K562 (cell line): ENCODE measurements around the gene CUEDC2. TPM values are rescaled to one million over a fixed set of nuclear protein-coding genes. Genes with fewer than 3 reads are reported as not detected.
A peak's percentile ranks its signal among the peaks of the same experiment; 100 is the strongest.

Experiments used
- ATF1 ChIP-seq, 2 experiments: fragments of 450-650 bp in 1 of 2; IDR thresholded peaks; 2 replicates each; pipeline ENCODE4 v1.6.1; 2016; ENCODE audit warnings: missing compliant biosample characterization in 1 of 2, missing genetic modification characterization in 1 of 2
- BACH1 ChIP-seq: fragments of 200-800 bp; sonication (Bioruptor generic); IDR thresholded peaks from 2 replicates; pipeline ENCODE4 v1.6.1; 2016; ENCODE audit warnings: missing genetic modification characterization, missing compliant biosample characterization
- CREB1 ChIP-seq, 2 experiments: sonication (generic) in 1 of 2; formaldehyde crosslinking in 1 of 2; IDR thresholded peaks; 2 replicates each; pipeline versions ENCODE4 v1.6.1 to v1.8.0; 2012 to 2022; ENCODE audit warnings: inconsistent platforms in 1 of 2, mild to moderate bottlenecking in 1 of 2, missing genetic modification reagents in 1 of 2, moderate library complexity in 1 of 2
- GABPB1 ChIP-seq: sonication (generic); formaldehyde crosslinking; IDR thresholded peaks from 2 replicates; pipeline ENCODE4 v1.8.0; 2022; ENCODE audit warnings: mild to moderate bottlenecking, missing genetic modification reagents
- HINFP ChIP-seq: fragments of 450-650 bp; conservative IDR thresholded peaks from 2 replicates; pipeline ENCODE4 v1.6.1; 2016; ENCODE audit warnings: missing genetic modification characterization, low read depth, mild to moderate bottlenecking, control low read depth, missing compliant biosample characterization
- L3MBTL2 ChIP-seq: fragments of 450-650 bp; IDR thresholded peaks from 2 replicates; pipeline ENCODE4 v1.6.1; 2016; ENCODE audit warnings: mild to moderate bottlenecking, moderate library complexity
- NELFE ChIP-seq: IDR thresholded peaks from 2 replicates; pipeline ENCODE4 v1.6.1; 2011; ENCODE audit warnings: mild to moderate bottlenecking; ENCODE audit not compliant: insufficient read depth, insufficient read length
- NR3C1 ChIP-seq: sonication (generic); formaldehyde crosslinking; IDR thresholded peaks from 2 replicates; pipeline ENCODE4 v1.8.1; 2022; ENCODE audit warnings: missing genetic modification reagents
- NR4A1 ChIP-seq, 2 experiments: fragments of 250-450 bp in 1 of 2; fragments of 450-650 bp in 1 of 2; sonication (Bioruptor Pico) in 1 of 2; IDR thresholded peaks; 2 replicates each; pipeline versions ENCODE4 v1.4.0 to v1.6.1; 2016 to 2020; ENCODE audit warnings: mild to moderate bottlenecking in 2 of 2, missing compliant biosample characterization in 1 of 2, missing genetic modification characterization in 1 of 2, moderate library complexity in 1 of 2
- POLR2AphosphoS5 ChIP-seq: IDR thresholded peaks from 2 replicates; pipeline ENCODE4 v1.6.1; 2011; ENCODE audit warnings: mild to moderate bottlenecking, low read depth, low read length, moderate library complexity; ENCODE audit not compliant: control insufficient read depth, insufficient read depth
- RBM14 ChIP-seq: fragments of 200-400 bp; formaldehyde crosslinking; IDR thresholded peaks from 2 replicates; pipeline ENCODE4 v1.6.1; 2018; ENCODE audit warnings: low read depth, mild to moderate bottlenecking, low read length, moderate library complexity, borderline replicate concordance; ENCODE audit not compliant: insufficient read depth
- SMAD4 ChIP-seq: fragments of 250-450 bp; sonication (Bioruptor Pico); conservative IDR thresholded peaks from 2 replicates; pipeline ENCODE4 v1.8.0; 2021; ENCODE audit warnings: inconsistent platforms, mild to moderate bottlenecking, moderate library complexity
- SREBF2 ChIP-seq: sonication (generic); formaldehyde crosslinking; IDR thresholded peaks from 2 replicates; pipeline ENCODE4 v1.4.0; 2020; ENCODE audit warnings: mild to moderate bottlenecking, missing genetic modification reagents
- ZFP1 ChIP-seq: fragments of 450-650 bp; formaldehyde crosslinking; IDR thresholded peaks from 2 replicates; pipeline ENCODE4 v1.4.0; 2020; ENCODE audit warnings: mild to moderate bottlenecking, mixed read lengths
- ZNF232 ChIP-seq: sonication (generic); formaldehyde crosslinking; IDR thresholded peaks from 2 replicates; pipeline ENCODE4 v1.8.0; 2022; ENCODE audit warnings: mild to moderate bottlenecking, missing genetic modification reagents
- ZNF280A ChIP-seq: fragments of 450-650 bp; IDR thresholded peaks from 2 replicates; pipeline ENCODE4 v1.6.1; 2018; ENCODE audit warnings: mild to moderate bottlenecking, low read depth; ENCODE audit not compliant: partially characterized antibody
- ZNF778 ChIP-seq: fragments of 450-650 bp; formaldehyde crosslinking; IDR thresholded peaks from 2 replicates; pipeline ENCODE4 v1.4.0; 2020; ENCODE audit warnings: mild to moderate bottlenecking, moderate library complexity
- polyA plus RNA-seq, 8 experiments: library from polyadenylated mRNA; depleted of rRNA in 4 of 8; stranded (reverse) in 5 of 8; unstranded in 3 of 8; fragments of >200 nt; fragmentation: Nextera tagmentation in 2 of 8; fragmentation: Illumina TruSeq in 1 of 8; extraction: Ambion mirVana in 2 of 8; extraction: Trizol in 1 of 8; gene quantifications; 2 replicates each; pipeline versions ENCODE4 v1.2.1 to v1.2.3, GENCODE V29; 2011 to 2014; ENCODE audit warnings: inconsistent platforms in 1 of 8, missing spikeins in 1 of 8
- total RNA-seq, 7 experiments: library from RNA; depleted of rRNA in 6 of 7; stranded (reverse); fragments of >200 nt in 6 of 7; fragmentation: Illumina TruSeq in 2 of 7; extraction: Trizol in 2 of 7; gene quantifications; 2 replicates each; pipeline versions ENCODE4 v1.2.1 to v1.2.3, GENCODE V29; 2011 to 2021; ENCODE audit warnings: low replicate concordance in 1 of 7
- TF ChIP-seq, protein P1 (sequence below): fragments of 200-800 bp; sonication (Bioruptor generic); IDR thresholded peaks from 2 replicates; pipeline ENCODE4 v1.6.1; 2017; ENCODE audit warnings: missing genetic modification characterization, missing compliant biosample characterization
- TF ChIP-seq, protein P2 (sequence below): fragments of 450-650 bp; IDR thresholded peaks from 2 replicates; pipeline ENCODE4 v1.6.1; 2014; ENCODE audit warnings: low read depth, mild to moderate bottlenecking, moderate library complexity, borderline replicate concordance

CUEDC2 gene
- total and polyA plus RNA-seq, 9 of the 15 experiments (the other 6 are each of a cell fraction or from before 2014, with no cell fraction given): 8.5 to 48.9 (median 27.4) TPM

GRCh38 chr10:102432162-102432950 is at the start of gene CUEDC2 (continued):
- no peak for TF ChIP-seq ZNF232 (CRISPR knock-in tag)
- TF ChIP-seq POLR2AphosphoS5: no peak
- TF ChIP-seq GABPB1 (CRISPR knock-in tag): peak; percentile 75
- TF ChIP-seq BACH1 (tag): no peak
- TF ChIP-seq ATF1 (CRISPR knock-in tag; IDR thresholded peaks at IDR 0.05): no peak
- TF ChIP-seq ATF1 (tag; IDR thresholded peaks at IDR 0.05): peak; percentile 60
- TF ChIP-seq L3MBTL2: peak; percentile 38; the same call in 1 of the 2 replicates
- peak; percentile 59 for TF ChIP-seq CREB1 (IDR thresholded peaks at IDR 0.05)
- TF ChIP-seq CREB1 (CRISPR knock-in tag; IDR thresholded peaks at IDR 0.05): peak; percentile 36; the same call in 1 of the 2 replicates
- no peak for TF ChIP-seq SMAD4 (CRISPR knock-in tag)
- TF ChIP-seq, protein P1, sequence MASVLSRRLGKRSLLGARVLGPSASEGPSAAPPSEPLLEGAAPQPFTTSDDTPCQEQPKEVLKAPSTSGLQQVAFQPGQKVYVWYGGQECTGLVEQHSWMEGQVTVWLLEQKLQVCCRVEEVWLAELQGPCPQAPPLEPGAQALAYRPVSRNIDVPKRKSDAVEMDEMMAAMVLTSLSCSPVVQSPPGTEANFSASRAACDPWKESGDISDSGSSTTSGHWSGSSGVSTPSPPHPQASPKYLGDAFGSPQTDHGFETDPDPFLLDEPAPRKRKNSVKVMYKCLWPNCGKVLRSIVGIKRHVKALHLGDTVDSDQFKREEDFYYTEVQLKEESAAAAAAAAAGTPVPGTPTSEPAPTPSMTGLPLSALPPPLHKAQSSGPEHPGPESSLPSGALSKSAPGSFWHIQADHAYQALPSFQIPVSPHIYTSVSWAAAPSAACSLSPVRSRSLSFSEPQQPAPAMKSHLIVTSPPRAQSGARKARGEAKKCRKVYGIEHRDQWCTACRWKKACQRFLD (CRISPR knock-in tag): no peak
- no peak for TF ChIP-seq NR4A1 (CRISPR knock-in tag; IDR thresholded peaks at IDR 0.05)
- TF ChIP-seq NR4A1 (tag; IDR thresholded peaks at IDR 0.05): no peak
- TF ChIP-seq SREBF2 (CRISPR knock-in tag): no peak
- TF ChIP-seq HINFP (tag): no peak
- no peak for TF ChIP-seq NR3C1 (CRISPR knock-in tag)
- TF ChIP-seq ZNF778 (CRISPR knock-in tag): no peak
- no peak for TF ChIP-seq ZFP1
- no peak for TF ChIP-seq RBM14
- no peak for TF ChIP-seq ZNF280A
- TF ChIP-seq, protein P2, sequence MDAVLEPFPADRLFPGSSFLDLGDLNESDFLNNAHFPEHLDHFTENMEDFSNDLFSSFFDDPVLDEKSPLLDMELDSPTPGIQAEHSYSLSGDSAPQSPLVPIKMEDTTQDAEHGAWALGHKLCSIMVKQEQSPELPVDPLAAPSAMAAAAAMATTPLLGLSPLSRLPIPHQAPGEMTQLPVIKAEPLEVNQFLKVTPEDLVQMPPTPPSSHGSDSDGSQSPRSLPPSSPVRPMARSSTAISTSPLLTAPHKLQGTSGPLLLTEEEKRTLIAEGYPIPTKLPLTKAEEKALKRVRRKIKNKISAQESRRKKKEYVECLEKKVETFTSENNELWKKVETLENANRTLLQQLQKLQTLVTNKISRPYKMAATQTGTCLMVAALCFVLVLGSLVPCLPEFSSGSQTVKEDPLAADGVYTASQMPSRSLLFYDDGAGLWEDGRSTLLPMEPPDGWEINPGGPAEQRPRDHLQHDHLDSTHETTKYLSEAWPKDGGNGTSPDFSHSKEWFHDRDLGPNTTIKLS: 0 out of 2 replicates have a peak, but pooled peaks have one; percentile 54
- TF ChIP-seq NELFE: no peak
